Measurements from ENCODE around the gene NDUFA7. TPM values are rescaled to one million over a fixed set of nuclear protein-coding genes. Genes with fewer than 3 reads are reported as not detected.

The NDUFA7 gene
- total RNA-seq, 1 experiment from 2014 or later = 73.0 TPM

DNA sequence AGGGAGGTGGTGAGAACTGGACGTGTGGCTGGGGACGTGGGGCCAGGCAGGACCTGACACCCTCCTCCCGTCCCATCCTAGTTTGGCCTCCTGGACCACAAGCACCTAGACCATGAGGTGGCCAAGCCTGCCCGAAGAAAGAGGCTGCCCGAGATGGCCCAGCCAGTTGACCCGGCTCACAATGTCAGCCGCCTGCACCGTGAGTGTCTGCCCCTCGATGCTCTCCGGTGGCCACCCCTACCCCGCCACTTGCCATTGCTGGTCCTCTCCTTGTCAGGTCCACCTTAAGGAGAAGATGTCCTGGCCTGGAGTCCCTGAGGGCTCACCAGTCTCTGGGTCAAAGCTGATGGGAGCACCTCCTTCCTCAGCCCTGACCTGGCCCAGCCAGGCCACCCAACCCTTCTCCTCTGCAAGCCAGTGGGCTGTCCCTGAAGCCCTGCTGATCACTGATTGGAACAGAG lies 45.0 kb upstream of the NDUFA7 start:
- peaks cover 0 to 3% (median 0%) of the 10 kb centered on the region in 3 experiments; a peak in 3 of 7 replicates for H3K36me3 Mint-ChIP-seq (ENCODE audit: insufficient read depth in 1 of 3, low read depth in 3 of 3)
- no peaks in the 10 kb centered on the region for H3K9me3 ChIP-seq (ENCODE audit: control insufficient read depth, low read depth, low read length)
- no peak overlapping the region for H2BK15ac ChIP-seq (ENCODE audit: low read depth, low read length)
- no peaks in the 10 kb centered on the region for H3K9me3 Mint-ChIP-seq
- H3K9ac ChIP-seq (ENCODE audit: extremely low read depth, insufficient read length, low read length) = no peak overlapping the region
- H3K4me2 ChIP-seq (ENCODE audit: insufficient read depth, insufficient read length, low read length) = no peak overlapping the region
- WGBS (ENCODE audit: extremely low coverage, insufficient read length, low lambda C conversion rate) = no CpG with 5 or more reads among the region's 11 CpGs
- H2AK5ac ChIP-seq (ENCODE audit: insufficient read length, low read length) = no peak overlapping the region
- no peaks in the 10 kb centered on the region for H3K79me1 ChIP-seq (ENCODE audit: insufficient read depth, low read depth, low read length, poor library complexity, severe bottlenecking)
- H3K27ac ChIP-seq (ENCODE audit: insufficient read length, low read depth, low read length) = no peak overlapping the region
- H3K23me2 ChIP-seq (ENCODE audit: insufficient read length, low read depth, low read length, poor library complexity, severe bottlenecking) = peaks cover 6% of the 10 kb centered on the region
- H3K4me3 Mint-ChIP-seq = no peak overlapping the region
- no peak overlapping the region for H3K27ac Mint-ChIP-seq
- no peak overlapping the region for H3T11ph ChIP-seq (ENCODE audit: low read length)
- TF ChIP-seq, protein P1, sequence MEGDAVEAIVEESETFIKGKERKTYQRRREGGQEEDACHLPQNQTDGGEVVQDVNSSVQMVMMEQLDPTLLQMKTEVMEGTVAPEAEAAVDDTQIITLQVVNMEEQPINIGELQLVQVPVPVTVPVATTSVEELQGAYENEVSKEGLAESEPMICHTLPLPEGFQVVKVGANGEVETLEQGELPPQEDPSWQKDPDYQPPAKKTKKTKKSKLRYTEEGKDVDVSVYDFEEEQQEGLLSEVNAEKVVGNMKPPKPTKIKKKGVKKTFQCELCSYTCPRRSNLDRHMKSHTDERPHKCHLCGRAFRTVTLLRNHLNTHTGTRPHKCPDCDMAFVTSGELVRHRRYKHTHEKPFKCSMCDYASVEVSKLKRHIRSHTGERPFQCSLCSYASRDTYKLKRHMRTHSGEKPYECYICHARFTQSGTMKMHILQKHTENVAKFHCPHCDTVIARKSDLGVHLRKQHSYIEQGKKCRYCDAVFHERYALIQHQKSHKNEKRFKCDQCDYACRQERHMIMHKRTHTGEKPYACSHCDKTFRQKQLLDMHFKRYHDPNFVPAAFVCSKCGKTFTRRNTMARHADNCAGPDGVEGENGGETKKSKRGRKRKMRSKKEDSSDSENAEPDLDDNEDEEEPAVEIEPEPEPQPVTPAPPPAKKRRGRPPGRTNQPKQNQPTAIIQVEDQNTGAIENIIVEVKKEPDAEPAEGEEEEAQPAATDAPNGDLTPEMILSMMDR (conservative IDR thresholded peaks at IDR 0.05) = no peak
- no peak overlapping the region for H4K91ac ChIP-seq (ENCODE audit: insufficient read length, low read depth, low read length)
- no peaks in the 10 kb centered on the region for H4K20me1 ChIP-seq (ENCODE audit: control insufficient read depth, insufficient read depth, insufficient read length)
- H3K27me3 ChIP-seq (ENCODE audit: insufficient read depth, low read length) = no peaks in the 10 kb centered on the region; the same call in 1 of the 2 replicates
- no peak overlapping the region for H3K23ac ChIP-seq (ENCODE audit: insufficient read length, low read depth, low read length)
- no peak overlapping the region for H3K56ac ChIP-seq (ENCODE audit: insufficient read length, low read depth, low read length)
- H2BK5ac ChIP-seq (ENCODE audit: insufficient read length, low read length) = no peak overlapping the region
- H4K8ac ChIP-seq (replicated peaks; ENCODE audit: insufficient read length, low read depth, low read length) = no peak overlapping the region
- DNase-seq = no peak
- H3K4me1 Mint-ChIP-seq = peaks cover 25 to 28% of the 10 kb centered on the region in 2 experiments
- no peak overlapping the region for H2BK20ac ChIP-seq (ENCODE audit: low read depth, low read length, poor library complexity, severe bottlenecking)
- H2BK120ac ChIP-seq (ENCODE audit: low read depth, low read length, poor library complexity, severe bottlenecking) = no peak overlapping the region
- H3K4ac ChIP-seq (ENCODE audit: low read depth, low read length) = no peak overlapping the region
- no peak overlapping the region for H3K14ac ChIP-seq (ENCODE audit: insufficient read depth, low read length)
- no peak overlapping the region for H2BK12ac ChIP-seq (ENCODE audit: insufficient read length, low read depth, low read length)
- H3K4me1 ChIP-seq (ENCODE audit: insufficient read depth, low read length) = peaks cover 4% of the 10 kb centered on the region; the same call in 1 of the 2 replicates
- H2AFZ ChIP-seq (ENCODE audit: low read length) = no peak overlapping the region
- peaks cover 59% of the 10 kb centered on the region for H3K27me3 Mint-ChIP-seq (ENCODE audit: low read depth)
- no peak overlapping the region for H4K5ac ChIP-seq (ENCODE audit: insufficient read length, low read depth, low read length)
- no peaks in the 10 kb centered on the region for H3K79me2 ChIP-seq (ENCODE audit: insufficient read depth, low read length)
- no peak overlapping the region for H3K18ac ChIP-seq (ENCODE audit: insufficient read length, low read depth, low read length)
